Esophagus muscularis mucosa (tissue), 4 donors: Measurements from ENCODE around the gene GCFC2. TPM values are rescaled to one million over a fixed set of nuclear protein-coding genes. Genes with fewer than 3 reads are reported as not detected.
A peak's percentile ranks its signal among the peaks of the same experiment; 100 is the strongest.

Experiments
- DNase-seq: peaks from one replicate; pipeline ENCODE4 v3.0.0-alpha.2; 2017; ENCODE audit errors: extremely low spot score
- H3K27ac ChIP-seq, 4 donors: fragments of 200-600 bp; sonication (generic); replicated peaks in 1 of 4; 1 replicate in 3 of 4; 2 replicates in 1 of 4; pipeline ENCODE4 v1.5.1; 2016 to 2019; ENCODE audit warnings: mild to moderate bottlenecking in 1 of 4
- H3K27me3 ChIP-seq, 4 donors: fragments of 200-600 bp; sonication (generic); one replicate each; pipeline versions ENCODE4 v1.5.1 to v1.6.0; 2016 to 2019
- H3K36me3 ChIP-seq, 4 donors: fragments of 200-600 bp; sonication (generic); one replicate each; pipeline ENCODE4 v1.5.1; 2016 to 2019
- H3K4me1 ChIP-seq, 4 donors: fragments of 200-600 bp; sonication (generic); one replicate each; pipeline ENCODE4 v1.5.1; 2016 to 2019
- H3K4me3 ChIP-seq, 4 donors: fragments of 200-600 bp; sonication (generic); 1 replicate in 2 of 4; 2 replicates in 2 of 4; pipeline ENCODE4 v1.5.1; 2016 to 2019; ENCODE audit warnings: mild to moderate bottlenecking in 4 of 4, moderate library complexity in 1 of 4
- H3K9me3 ChIP-seq, 4 donors: fragments of 200-600 bp; sonication (generic); 1 replicate in 3 of 4; 2 replicates in 1 of 4; pipeline ENCODE4 v1.5.1; 2016 to 2019
- EP300 ChIP-seq: sonication (generic); formaldehyde crosslinking; IDR thresholded peaks from one replicate; pipeline ENCODE4 v1.6.1; 2017; ENCODE audit warnings: antibody characterized with exemption
- POLR2A ChIP-seq: fragments of 450-650 bp; IDR thresholded peaks from one replicate; pipeline ENCODE4 v1.6.1; 2017; ENCODE audit warnings: antibody characterized with exemption, moderate library complexity, mild to moderate bottlenecking, low read depth
- POLR2AphosphoS5 ChIP-seq, 2 donors: sonication (generic); formaldehyde crosslinking; IDR thresholded peaks; one replicate each; pipeline ENCODE4 v1.6.1; 2017; ENCODE audit warnings: antibody characterized with exemption in 2 of 2
- WGBS: methylation state at CpG from one replicate; pipeline ENCODE4 v1.1.5; 2018; 5-methylcytosine and 5-hydroxymethylcytosine counted together
- intact Hi-C: fragments of 100-400 bp; cut with DNase I; formaldehyde crosslinking; loops from one replicate; pipeline ENCODE4 v1.15.1; 2023
- total RNA-seq, 4 donors: library from RNA; depleted of rRNA; stranded (reverse); fragments of >200 nt; gene quantifications; one replicate each; pipeline versions ENCODE4 v1.1.0 to v1.2.1, GENCODE V29; 2016
- TF ChIP-seq, protein P1 (sequence below), 3 experiments: fragments of 200-600 bp in 2 of 3; fragments of 450-650 bp in 1 of 3; sonication (generic) in 2 of 3; IDR thresholded peaks; one replicate each; pipeline ENCODE4 v1.5.1; 2017 to 2019; ENCODE audit warnings: antibody characterized with exemption in 3 of 3, mild to moderate bottlenecking in 2 of 3, moderate library complexity in 1 of 3

The GCFC2 gene
- total RNA-seq = 10 to 100 TPM; 19.4 to 23.3 (median 22.2) TPM

DNA sequence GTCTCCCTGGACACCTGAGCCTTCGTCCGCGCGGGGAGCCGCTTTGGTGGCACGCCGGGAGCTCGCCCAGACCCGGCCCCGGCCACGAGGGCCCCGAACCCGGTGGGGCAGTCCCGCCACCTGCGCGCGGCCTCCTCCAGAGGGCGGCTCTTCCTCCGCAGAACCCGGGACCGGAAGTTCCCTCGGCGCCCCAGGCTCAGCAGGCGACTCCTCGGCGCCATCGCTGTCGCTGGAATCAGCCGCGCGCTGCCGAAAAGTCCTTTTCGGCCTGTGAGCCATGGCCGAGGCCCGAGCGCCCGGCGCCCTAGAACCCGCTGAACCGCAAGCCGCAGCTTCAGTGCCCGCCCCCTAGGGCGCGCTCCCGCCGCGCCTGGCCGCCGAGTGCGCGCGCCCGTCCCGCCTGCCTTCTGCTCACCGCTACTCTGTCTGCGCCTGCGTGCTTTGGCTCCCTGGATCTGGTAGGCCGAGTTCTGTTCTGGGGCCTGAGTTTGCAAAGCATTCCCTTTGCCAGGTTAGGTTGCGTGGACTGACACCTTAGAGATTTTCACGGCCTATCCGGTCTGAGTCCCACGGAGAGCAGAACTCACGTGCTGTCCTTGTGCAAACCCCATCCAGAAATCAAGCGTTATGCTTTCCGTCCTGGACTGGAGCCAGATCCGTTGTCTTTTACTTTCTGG lies at the start of gene GCFC2:
Gene GCFC2, minus strand, starts transcription at position 339 of the 677 bp plus-strand sequence. Its CDS starts 60 bp downstream, at position 279.
- WGBS = under 1% methylated on average over 33 of the region's 66 CpGs
- no peak for DNase-seq
- peaks cover 3 to 30% (median 22%) of the 10 kb centered on the region in 4 donors for H3K4me1 ChIP-seq
- no peaks in the 10 kb centered on the region for H3K9me3 ChIP-seq
- H3K27me3 ChIP-seq = no peaks in the 10 kb centered on the region
- intact Hi-C loops = no loop called here
- H3K27ac ChIP-seq = peak within 1 kb of the TSS; percentile 84 to 91 (median 87)
- TF ChIP-seq POLR2A (no peak), POLR2AphosphoS5 (IDR thresholded peaks at IDR 0.05) (peak; percentile 65 to 73)
- TF ChIP-seq, protein P1, sequence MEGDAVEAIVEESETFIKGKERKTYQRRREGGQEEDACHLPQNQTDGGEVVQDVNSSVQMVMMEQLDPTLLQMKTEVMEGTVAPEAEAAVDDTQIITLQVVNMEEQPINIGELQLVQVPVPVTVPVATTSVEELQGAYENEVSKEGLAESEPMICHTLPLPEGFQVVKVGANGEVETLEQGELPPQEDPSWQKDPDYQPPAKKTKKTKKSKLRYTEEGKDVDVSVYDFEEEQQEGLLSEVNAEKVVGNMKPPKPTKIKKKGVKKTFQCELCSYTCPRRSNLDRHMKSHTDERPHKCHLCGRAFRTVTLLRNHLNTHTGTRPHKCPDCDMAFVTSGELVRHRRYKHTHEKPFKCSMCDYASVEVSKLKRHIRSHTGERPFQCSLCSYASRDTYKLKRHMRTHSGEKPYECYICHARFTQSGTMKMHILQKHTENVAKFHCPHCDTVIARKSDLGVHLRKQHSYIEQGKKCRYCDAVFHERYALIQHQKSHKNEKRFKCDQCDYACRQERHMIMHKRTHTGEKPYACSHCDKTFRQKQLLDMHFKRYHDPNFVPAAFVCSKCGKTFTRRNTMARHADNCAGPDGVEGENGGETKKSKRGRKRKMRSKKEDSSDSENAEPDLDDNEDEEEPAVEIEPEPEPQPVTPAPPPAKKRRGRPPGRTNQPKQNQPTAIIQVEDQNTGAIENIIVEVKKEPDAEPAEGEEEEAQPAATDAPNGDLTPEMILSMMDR (IDR thresholded peaks at IDR 0.05) = peak; percentile 29 to 45 (median 44)
- H3K36me3 ChIP-seq = peaks cover 0 to 8% (median 4%) of the 10 kb centered on the region in 4 donors
- H3K4me3 ChIP-seq = peak within 1 kb of the TSS; percentile 59 to 81 (median 73)

- no peak for DNase-seq
- intact Hi-C loops = no loop called here
- H3K4me3 ChIP-seq = no peak overlapping the region
- 27% methylated on average over 1 of the region's 1 CpG for WGBS
- H3K27ac ChIP-seq = no peak overlapping the region
- peaks cover 0 to 4% (median 2%) of the 10 kb centered on the region in 4 donors for H3K9me3 ChIP-seq
- TF ChIP-seq EP300 (no peak), POLR2A (no peak), POLR2AphosphoS5 (IDR thresholded peaks at IDR 0.05) (no peak)
- TF ChIP-seq, protein P1 (IDR thresholded peaks at IDR 0.05) = no peak
- no peaks in the 10 kb centered on the region for H3K36me3 ChIP-seq
- no peaks in the 10 kb centered on the region for H3K27me3 ChIP-seq
- H3K4me1 ChIP-seq = no peaks in the 10 kb centered on the region
These were observed 42.1 kb upstream of the GCFC2 start for GRCh38 chr2:75752828-75753227.

DNA sequence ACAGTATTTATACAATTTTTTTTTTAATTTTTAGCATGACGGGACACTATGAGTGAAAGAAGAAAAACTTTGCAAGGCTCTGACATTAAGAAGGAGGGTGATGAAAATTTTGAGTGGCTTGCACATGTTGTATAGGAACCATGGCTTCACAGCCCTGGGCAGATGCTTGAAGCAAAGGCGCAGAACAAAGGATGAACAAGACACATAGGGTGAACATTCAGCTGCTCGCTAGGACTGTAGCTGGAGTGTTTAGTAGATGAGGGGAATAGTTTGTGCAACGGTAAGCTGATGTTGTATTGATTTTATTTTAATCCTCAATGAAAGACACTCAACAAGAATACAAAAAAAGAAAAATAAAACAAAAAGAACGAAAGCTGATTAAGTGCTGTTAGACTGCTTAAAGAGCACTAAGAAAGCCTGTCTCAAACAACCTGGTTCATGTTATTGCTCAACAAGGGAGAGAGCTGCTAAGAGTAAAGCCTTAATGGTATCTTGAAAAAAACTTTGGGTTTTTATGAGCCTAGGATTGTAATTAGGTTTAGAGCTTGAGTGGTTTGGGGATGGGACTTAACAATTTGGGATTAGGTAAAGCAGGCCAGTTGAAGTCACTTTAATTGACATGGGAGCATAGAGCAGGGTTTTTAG lies 41.2 kb upstream of the GCFC2 start:
- TF ChIP-seq, protein P1 (IDR thresholded peaks at IDR 0.05) = no peak
- no peak for TF ChIP-seq EP300
- TF ChIP-seq POLR2AphosphoS5 (IDR thresholded peaks at IDR 0.05) = no peak
- no peak for TF ChIP-seq POLR2A

GRCh38 chr2:75751360-75751759 lies 40.6 kb upstream of the GCFC2 start:
- H3K27me3 ChIP-seq = no peaks in the 10 kb centered on the region
- H3K9me3 ChIP-seq = peaks cover 0 to 4% (median 2%) of the 10 kb centered on the region in 4 donors
- TF ChIP-seq POLR2A = no peak
- TF ChIP-seq, protein P1 (IDR thresholded peaks at IDR 0.05) = no peak
- no peak overlapping the region for H3K27ac ChIP-seq
- 78% methylated on average over 4 of the region's 4 CpGs for WGBS
- intact Hi-C loops = no loop called here
- no peaks in the 10 kb centered on the region for H3K4me1 ChIP-seq
- no peaks in the 10 kb centered on the region for H3K36me3 ChIP-seq
- no peak for DNase-seq
- no peak overlapping the region for H3K4me3 ChIP-seq

More for the DNA sequence above, 41.2 kb upstream of the GCFC2 start:
- 85% methylated on average over 5 of the region's 5 CpGs for WGBS
- no peaks in the 10 kb centered on the region for H3K27me3 ChIP-seq
- no peak for DNase-seq
- no peaks in the 10 kb centered on the region for H3K36me3 ChIP-seq
- intact Hi-C loops = no loop called here
- H3K9me3 ChIP-seq = peaks cover 0 to 4% (median 2%) of the 10 kb centered on the region in 4 donors
- H3K4me3 ChIP-seq = no peak overlapping the region
- H3K27ac ChIP-seq = no peak overlapping the region
- H3K4me1 ChIP-seq = no peaks in the 10 kb centered on the region
